SU-DHL-6 (cell line): Measurements from ENCODE around the gene SLC39A10.

Experiments used
- H2AFZ ChIP-seq: fragments of 200-600 bp; sonication (generic); 2 replicates; pipeline ENCODE4 v1.6.1; 2014; ENCODE audit warnings: low read depth, mild to moderate bottlenecking, moderate library complexity, mixed read lengths, antibody characterized with exemption, low read length; ENCODE audit not compliant: severe bottlenecking
- H3F3A ChIP-seq: fragments of 200-600 bp; shearing (Covaris generic); 2 replicates; pipeline ENCODE4 v1.6.0; 2016; ENCODE audit warnings: antibody characterized with exemption, mild to moderate bottlenecking; ENCODE audit not compliant: insufficient read depth
- H3K27ac ChIP-seq: fragments of 200-600 bp; sonication (generic); 2 replicates; pipeline ENCODE4 v1.5.1; 2016; ENCODE audit warnings: low read depth, mild to moderate bottlenecking, low read length, moderate library complexity, mixed read lengths
- H3K27me3 ChIP-seq: fragments of 200-600 bp; sonication (generic), shearing (Covaris generic); 2 replicates; pipeline ENCODE4 v1.6.0; 2014; ENCODE audit warnings: mild to moderate bottlenecking, low read length
- H3K36me3 ChIP-seq: fragments of 200-600 bp; sonication (generic); 2 replicates; pipeline ENCODE4 v1.6.1; 2014; ENCODE audit warnings: mild to moderate bottlenecking, low read length, mixed read lengths
- H3K4me2 ChIP-seq: fragments of 300-600, 200-600 bp; shearing (Covaris generic), sonication (generic); 2 replicates; pipeline ENCODE4 v1.6.0; 2014; ENCODE audit warnings: low read length, low read depth, mild to moderate bottlenecking; ENCODE audit not compliant: poor library complexity, severe bottlenecking
- H3K4me3 ChIP-seq: fragments of 200-600 bp; sonication (generic); 2 replicates; pipeline ENCODE4 v1.5.1; 2014; ENCODE audit warnings: antibody characterized with exemption, low read length, mild to moderate bottlenecking, mixed read lengths; ENCODE audit not compliant: insufficient read depth, poor library complexity, severe bottlenecking
- H3K79me2 ChIP-seq: fragments of 200-600 bp; sonication (generic); 2 replicates; pipeline ENCODE4 v1.6.1; 2014; ENCODE audit warnings: mild to moderate bottlenecking, low read length, moderate library complexity; ENCODE audit not compliant: insufficient read depth
- H3K9ac ChIP-seq: fragments of 200-600 bp; sonication (generic); 2 replicates; pipeline ENCODE4 v1.7.0; 2014; ENCODE audit warnings: mild to moderate bottlenecking, low read length
- H3K9me2 ChIP-seq: fragments of 200-600 bp; sonication (generic); replicated peaks from 2 replicates; pipeline ENCODE4 v1.6.1; 2014; ENCODE audit warnings: low read length; ENCODE audit not compliant: insufficient read depth
- H3K9me3 ChIP-seq: fragments of 200-600 bp; sonication (generic); 2 replicates; pipeline ENCODE4 v1.6.1; 2014; ENCODE audit warnings: low read length, mixed read lengths; ENCODE audit not compliant: insufficient read depth
- H4K20me1 ChIP-seq: fragments of 200-600 bp; sonication (generic); 2 replicates; pipeline ENCODE4 v1.6.1; 2014; ENCODE audit warnings: low read depth, mild to moderate bottlenecking, antibody characterized with exemption, low read length, moderate library complexity, mixed read lengths
- CTCF ChIP-seq: fragments of 200-600 bp; sonication (generic); IDR thresholded peaks from one replicate; pipeline ENCODE4 v1.5.1; 2017; ENCODE audit warnings: antibody characterized with exemption, mild to moderate bottlenecking, low read length, moderate library complexity; ENCODE audit not compliant: insufficient read depth, poor library complexity, severe bottlenecking
- EZH2phosphoT487 ChIP-seq: fragments of 200-600 bp; sonication (generic), shearing (Covaris generic); conservative IDR thresholded peaks from 2 replicates; pipeline ENCODE4 v1.6.1; 2018; ENCODE audit warnings: mild to moderate bottlenecking, antibody characterized with exemption, low read length, moderate library complexity, mixed read lengths

Gene SLC39A10

GRCh38 chr2:195632856-195633572 is 24.0 kb upstream of the SLC39A10 start:
- TF ChIP-seq CTCF = no peak
- no peak for TF ChIP-seq EZH2phosphoT487
- no peak overlapping the region for H3K27ac ChIP-seq
- H3K27me3 ChIP-seq = no peaks in the 10 kb centered on the region
- H2AFZ ChIP-seq = no peak overlapping the region
- no peak overlapping the region for H3K4me2 ChIP-seq
- H3K9me3 ChIP-seq = no peaks in the 10 kb centered on the region
- no peaks in the 10 kb centered on the region for H3K79me2 ChIP-seq
- H4K20me1 ChIP-seq = no peaks in the 10 kb centered on the region
- H3F3A ChIP-seq = no peaks in the 10 kb centered on the region
- H3K9me2 ChIP-seq = no peaks in the 10 kb centered on the region
- H3K4me3 ChIP-seq = no peak overlapping the region
- H3K9ac ChIP-seq = no peak overlapping the region
- no peaks in the 10 kb centered on the region for H3K36me3 ChIP-seq

GRCh38 chr2:195633573-195633870 is 23.5 kb upstream of the SLC39A10 start:
- Histone ChIP-seq H3K27ac (no peak overlapping the region), H3F3A (no peaks in the 10 kb centered on the region), H3K79me2 (no peaks in the 10 kb centered on the region), H3K27me3 (no peaks in the 10 kb centered on the region), H3K9me3 (no peaks in the 10 kb centered on the region), H3K9me2 (no peaks in the 10 kb centered on the region), H3K9ac (no peak overlapping the region), H3K4me2 (no peak overlapping the region), H4K20me1 (no peaks in the 10 kb centered on the region), H2AFZ (no peak overlapping the region), H3K4me3 (no peak overlapping the region), H3K36me3 (no peaks in the 10 kb centered on the region)
- no peak for TF ChIP-seq EZH2phosphoT487
- no peak for TF ChIP-seq CTCF

GRCh38 chr2:195633974-195634373 is 23.1 kb upstream of the SLC39A10 start:
- H3K4me2 ChIP-seq = no peak overlapping the region
- H3K4me3 ChIP-seq = no peak overlapping the region
- H3K9me2 ChIP-seq = no peaks in the 10 kb centered on the region
- H3K9ac ChIP-seq = no peak overlapping the region
- H3K79me2 ChIP-seq = no peaks in the 10 kb centered on the region
- TF ChIP-seq EZH2phosphoT487 (no peak), CTCF (no peak)
- H2AFZ ChIP-seq = no peak overlapping the region
- H3K9me3 ChIP-seq = no peaks in the 10 kb centered on the region
- H3K27ac ChIP-seq = no peak overlapping the region
- no peaks in the 10 kb centered on the region for H4K20me1 ChIP-seq
- H3K27me3 ChIP-seq = no peaks in the 10 kb centered on the region
- no peaks in the 10 kb centered on the region for H3K36me3 ChIP-seq
- H3F3A ChIP-seq = no peaks in the 10 kb centered on the region
